CD4-positive, alpha-beta memory T cell (primary cell): ENCODE data around the gene GNG7. TPM values are rescaled to one million over a fixed set of nuclear protein-coding genes. Genes with fewer than 3 reads are reported as not detected.
"Not testable (repeated sequence)": the region's sequence is repeated elsewhere in the genome, so short reads cannot be mapped to it uniquely, and the experiment has no call there.

Experiments
- CTCF ChIA-PET: fragments of 350-600 bp; sonication (Branson Sonifier 250); formaldehyde crosslinking; loops from one replicate; lab custom pipeline; 2021; ENCODE audit warnings: inconsistent platforms; ENCODE audit not compliant: partially characterized antibody; lab: Charles Lee
- POLR2A ChIA-PET: fragments of 350-600 bp; sonication (Branson Sonifier 250); formaldehyde crosslinking; loops from one replicate; lab custom pipeline; 2021; ENCODE audit not compliant: partially characterized antibody; lab: Charles Lee
- DNase-seq, 5 donors: peaks; one replicate each; pipeline versions ENCODE4 v3.0.0 to v3.0.0-alpha.2; 2020 to 2022; ENCODE audit warnings: mixed read lengths in 1 of 5
- H3K27ac ChIP-seq: one replicate; pipeline ENCODE4 v1.7.0; 2013; ENCODE audit warnings: low read depth, low read length
- H3K27me3 ChIP-seq: 2 replicates; pipeline ENCODE4 v1.7.0; 2013; ENCODE audit warnings: mild to moderate bottlenecking, low read length, moderate library complexity; ENCODE audit not compliant: insufficient read depth
- H3K36me3 ChIP-seq: 2 replicates; pipeline ENCODE4 v1.7.0; 2013; ENCODE audit warnings: mild to moderate bottlenecking, low read length, moderate library complexity; ENCODE audit not compliant: insufficient read depth
- H3K4me1 ChIP-seq: 2 replicates; pipeline ENCODE4 v1.7.0; 2013; ENCODE audit warnings: mild to moderate bottlenecking, low read length, moderate library complexity; ENCODE audit not compliant: insufficient read depth
- H3K4me3 ChIP-seq, 2 donors: one replicate each; pipeline ENCODE4 v1.7.0; 2013; ENCODE audit warnings: low read length in 2 of 2, mild to moderate bottlenecking in 1 of 2
- H3K9me3 ChIP-seq, 2 donors: one replicate each; pipeline ENCODE4 v1.7.0; 2013; ENCODE audit warnings: low read length in 2 of 2, control low read depth in 1 of 2; ENCODE audit not compliant: control insufficient read depth in 1 of 2
- H3K27ac Mint-ChIP-seq, 7 donors: one replicate each; pipeline ENCODE4 v1.8.0; 2020 to 2021; ENCODE audit warnings: mixed read lengths in 7 of 7, mild to moderate bottlenecking in 6 of 7, inconsistent platforms in 3 of 7, moderate library complexity in 3 of 7
- H3K27me3 Mint-ChIP-seq, 2 donors: one replicate each; pipeline ENCODE4 v1.8.0; 2020 to 2021; ENCODE audit warnings: mixed read lengths in 2 of 2
- H3K36me3 Mint-ChIP-seq, 2 donors: one replicate each; pipeline ENCODE4 v1.8.0; 2020 to 2021; ENCODE audit warnings: mixed read lengths in 2 of 2, inconsistent platforms in 1 of 2, mild to moderate bottlenecking in 1 of 2
- H3K4me1 Mint-ChIP-seq, 4 donors: one replicate each; pipeline ENCODE4 v1.8.0; 2020 to 2021; ENCODE audit warnings: mixed read lengths in 4 of 4, mild to moderate bottlenecking in 1 of 4
- H3K4me3 Mint-ChIP-seq, 8 donors: one replicate each; pipeline ENCODE4 v1.8.0; 2020 to 2021; ENCODE audit warnings: mixed read lengths in 8 of 8, mild to moderate bottlenecking in 7 of 8, moderate library complexity in 6 of 8, inconsistent platforms in 3 of 8
- H3K9me3 Mint-ChIP-seq, 8 donors: one replicate each; pipeline ENCODE4 v1.8.0; 2020 to 2021; ENCODE audit warnings: mixed read lengths in 8 of 8, mild to moderate bottlenecking in 5 of 8, inconsistent platforms in 3 of 8, moderate library complexity in 1 of 8
- intact Hi-C: fragments of 100-400 bp; cut with micrococcal nuclease; formaldehyde crosslinking; loops from one replicate; pipeline ENCODE4 v1.15.1; 2023
- polyA plus RNA-seq, 2 donors: library from polyadenylated mRNA; unstranded; fragments of 300-500 nt; fragmentation: Illumina TruSeq; gene quantifications; one replicate each; pipeline ENCODE4 v1.2.3, GENCODE V29; 2021
- total RNA-seq, 2 experiments: library from RNA; stranded (reverse); gene quantifications; one replicate each; pipeline ENCODE4 v1.2.3, GENCODE V29; 2021

Gene GNG7
- total and polyA plus RNA-seq, 4 experiments from 2014 or later, result 1.9 to 4.2 (median 3.2) TPM

DNA sequence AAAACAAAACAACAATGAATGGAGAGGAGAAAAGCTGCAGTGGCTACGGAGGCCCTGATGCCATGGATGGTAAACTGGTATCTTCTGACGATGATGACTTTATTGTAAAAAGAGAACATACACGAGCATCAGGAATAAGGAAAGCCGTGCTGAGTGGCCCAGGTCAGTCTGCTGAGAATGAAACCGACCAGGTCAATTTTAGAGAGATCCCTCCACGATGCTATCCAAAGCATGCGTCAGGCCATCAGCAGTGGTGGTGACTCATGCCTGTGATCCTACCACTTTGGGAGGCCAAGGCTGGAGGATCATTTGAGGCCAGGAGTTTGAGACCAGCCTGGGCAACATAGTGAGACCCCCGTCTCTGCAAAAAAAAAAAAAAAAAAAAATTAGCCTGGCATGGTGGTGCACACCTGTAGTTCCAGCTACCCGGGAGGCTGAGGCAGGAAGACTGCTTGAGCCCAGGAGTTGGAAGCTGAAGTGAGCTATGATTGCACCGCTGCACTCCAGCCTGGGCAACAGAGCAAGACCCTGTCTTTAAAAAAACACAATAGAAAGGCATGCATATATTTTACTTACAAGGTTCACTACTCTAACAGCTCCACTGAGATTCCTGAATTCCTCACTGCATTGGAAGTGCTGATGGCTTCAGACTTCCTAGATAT, 164.3 kb downstream of the GNG7 start:
- H3K27ac ChIP-seq, result no peak overlapping the region
- peak overlapping the region in 2 of 7 donors; percentile 63 to 75 for H3K27ac Mint-ChIP-seq
- H3K4me3 Mint-ChIP-seq, result no peak overlapping the region
- H3K4me1 ChIP-seq, result peaks cover 32% of the 10 kb centered on the region
- no peaks in the 10 kb centered on the region for H3K36me3 ChIP-seq
- ChIA-PET POLR2A (interaction anchor here (0.6 to 1.4 kb wide), 5 partner anchors 14 to 62 kb away, joined by 3 to 5 read pairs (median 4); partner anchors contain the start of gene GADD45B), CTCF (interaction anchor here (0.7 kb wide), 2 partner anchors 110 to 327 kb away, joined by 3 read pairs; no protein-coding TSS in a partner anchor)
- no peak overlapping the region for H3K4me3 ChIP-seq
- H3K27me3 ChIP-seq, result no peaks in the 10 kb centered on the region
- DNase-seq, result no peak
- intact Hi-C loops, result no loop called here
- H3K9me3 Mint-ChIP-seq, result no peaks in the 10 kb centered on the region
- H3K36me3 Mint-ChIP-seq, result no peaks in the 10 kb centered on the region
- no peaks in the 10 kb centered on the region for H3K27me3 Mint-ChIP-seq
- no peaks in the 10 kb centered on the region for H3K9me3 ChIP-seq
- H3K4me1 Mint-ChIP-seq, result peaks cover 15 to 42% (median 25%) of the 10 kb centered on the region in 4 donors

DNA sequence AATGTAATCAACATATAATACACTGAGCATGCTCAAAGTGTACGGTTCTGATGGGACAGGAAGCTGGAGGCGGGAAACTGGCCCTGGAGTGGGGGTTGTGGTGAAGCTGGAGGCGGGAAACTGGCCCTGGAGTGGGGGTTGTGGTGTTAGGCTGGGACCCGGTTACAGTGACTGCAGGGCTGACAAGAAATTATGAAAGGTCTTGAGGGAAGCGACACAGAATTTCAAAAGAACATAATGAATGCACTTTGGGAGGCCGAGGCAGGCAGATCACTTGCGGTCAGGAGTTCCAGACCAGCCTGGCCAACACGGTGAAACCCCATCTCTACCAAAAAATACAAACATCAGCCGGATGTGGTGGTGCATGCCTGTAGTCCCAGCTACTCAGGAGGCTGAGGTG, 164.9 kb downstream of the GNG7 start:
- H3K9me3 Mint-ChIP-seq, intact Hi-C loops, H3K4me3 ChIP-seq, DNase-seq, H3K36me3 Mint-ChIP-seq, H3K27ac ChIP-seq, H3K27me3 Mint-ChIP-seq, H3K36me3 ChIP-seq, H3K27me3 ChIP-seq, H3K9me3 ChIP-seq: not testable (repeated sequence)
- CTCF ChIA-PET, result interaction anchor here (1.4 kb wide), 1 partner anchor 62 kb away, joined by 5 read pairs; the partner anchor contains the start of gene GADD45B
- POLR2A ChIA-PET, result interaction anchor here (1.0 to 1.4 kb wide), 4 partner anchors 15 to 61 kb away, joined by 3 to 5 read pairs (median 4); partner anchors contain the start of gene GADD45B
- Mint-ChIP-seq H3K27ac (peak overlapping the region in 3 of 7 donors; percentile 24 to 75 (median 63)), H3K4me1 (peaks cover 15 to 40% (median 25%) of the 10 kb centered on the region in 4 donors), H3K4me3 (peak overlapping the region in 1 of 8 donors; percentile 22)
- H3K4me1 ChIP-seq, result peaks cover 28% of the 10 kb centered on the region

DNA sequence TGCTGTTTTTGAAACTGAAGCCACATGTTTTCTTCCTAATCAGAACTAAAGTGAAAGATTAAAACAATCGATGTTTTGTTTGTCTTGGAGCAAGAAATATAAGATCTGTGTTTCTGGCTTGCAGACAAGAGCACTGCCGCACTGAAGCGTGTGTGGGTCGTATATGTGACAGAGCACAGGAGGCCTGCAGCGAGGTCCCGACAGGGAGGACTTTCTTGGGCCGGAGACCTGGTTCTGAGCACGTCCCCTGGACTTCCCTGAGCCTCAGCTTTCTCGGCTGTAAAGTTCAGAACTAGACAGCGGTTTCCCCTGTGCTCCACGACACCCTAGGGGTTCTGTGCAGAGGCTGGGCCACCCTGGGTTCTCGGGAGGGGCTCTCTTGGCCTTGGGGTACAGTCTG, 166.0 kb downstream of the GNG7 start:
- Mint-ChIP-seq H3K4me3 (peak overlapping the region in 1 of 8 donors; percentile 20), H3K27me3 (no peaks in the 10 kb centered on the region), H3K9me3 (peaks cover 0 to 2% (median 0%) of the 10 kb centered on the region in 8 donors), H3K4me1 (peaks cover 15 to 35% (median 25%) of the 10 kb centered on the region in 4 donors), H3K27ac (peak overlapping the region in 2 of 7 donors; percentile 52 to 75), H3K36me3 (no peaks in the 10 kb centered on the region)
- ChIA-PET POLR2A (interaction anchor here (0.6 kb wide), 1 partner anchor 58 kb away, joined by 3 read pairs; no protein-coding TSS in a partner anchor), CTCF (interaction anchor here (1.4 kb wide), 1 partner anchor 61 kb away, joined by 5 read pairs; the partner anchor contains the start of gene GADD45B)
- H3K9me3 ChIP-seq, result no peaks in the 10 kb centered on the region
- H3K4me3 ChIP-seq, result no peak overlapping the region
- peaks cover 23% of the 10 kb centered on the region for H3K4me1 ChIP-seq
- DNase-seq, result no peak
- no peaks in the 10 kb centered on the region for H3K27me3 ChIP-seq
- H3K27ac ChIP-seq, result no peak overlapping the region
- intact Hi-C loops, result no loop called here
- H3K36me3 ChIP-seq, result no peaks in the 10 kb centered on the region

DNA sequence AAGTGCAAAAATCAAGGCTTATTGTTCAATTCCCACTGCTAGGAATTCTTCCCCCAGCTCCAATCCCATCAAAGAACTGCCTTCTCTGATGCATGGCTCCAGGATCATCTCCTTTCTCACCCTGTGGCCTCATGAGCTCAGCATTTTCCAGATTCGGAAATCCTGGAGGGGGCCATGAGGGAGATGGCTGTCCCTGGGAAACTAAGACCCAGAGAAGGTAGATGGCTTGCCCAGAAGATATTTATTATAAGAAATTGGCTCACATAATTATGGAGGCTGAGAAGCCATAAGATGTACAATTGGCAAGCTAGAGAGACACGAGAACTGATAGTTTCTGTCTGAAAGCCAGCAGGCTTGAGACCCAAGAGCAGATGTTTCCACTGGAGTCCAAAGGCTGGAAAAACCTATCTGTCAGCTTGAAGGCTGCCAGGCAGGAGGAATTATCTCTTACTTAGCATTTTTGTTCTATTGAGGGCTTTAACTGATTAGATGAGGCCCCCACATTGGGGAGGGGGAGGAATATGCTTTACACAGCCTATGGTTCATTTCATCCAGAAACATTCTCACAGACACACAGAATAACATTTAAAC, 168.0 kb downstream of the GNG7 start:
- no peak for DNase-seq
- H3K27ac ChIP-seq, result no peak overlapping the region
- no peaks in the 10 kb centered on the region for H3K36me3 ChIP-seq
- peak overlapping the region in 1 of 8 donors; percentile 25 for H3K4me3 Mint-ChIP-seq
- ChIA-PET POLR2A (interaction anchor here (1.5 to 2.5 kb wide), 4 partner anchors 9 to 58 kb away, joined by 6 to 26 read pairs (median 7); partner anchors contain the start of gene GADD45B), CTCF (interaction anchor here (1.4 kb wide), 1 partner anchor 9 kb away, joined by 6 read pairs; no protein-coding TSS in a partner anchor)
- H3K4me3 ChIP-seq, result no peak overlapping the region
- intact Hi-C loops, result no loop called here
- H3K27me3 Mint-ChIP-seq, result no peaks in the 10 kb centered on the region
- H3K9me3 ChIP-seq, result no peaks in the 10 kb centered on the region
- peaks cover 23% of the 10 kb centered on the region for H3K4me1 ChIP-seq
- no peaks in the 10 kb centered on the region for H3K36me3 Mint-ChIP-seq
- H3K27ac Mint-ChIP-seq, result peak overlapping the region in 4 of 7 donors; percentile 37 to 84 (median 60)
- no peaks in the 10 kb centered on the region for H3K27me3 ChIP-seq
- H3K4me1 Mint-ChIP-seq, result peaks cover 15 to 35% (median 25%) of the 10 kb centered on the region in 4 donors
- H3K9me3 Mint-ChIP-seq, result peaks cover 0 to 2% (median 0%) of the 10 kb centered on the region in 8 donors

DNA sequence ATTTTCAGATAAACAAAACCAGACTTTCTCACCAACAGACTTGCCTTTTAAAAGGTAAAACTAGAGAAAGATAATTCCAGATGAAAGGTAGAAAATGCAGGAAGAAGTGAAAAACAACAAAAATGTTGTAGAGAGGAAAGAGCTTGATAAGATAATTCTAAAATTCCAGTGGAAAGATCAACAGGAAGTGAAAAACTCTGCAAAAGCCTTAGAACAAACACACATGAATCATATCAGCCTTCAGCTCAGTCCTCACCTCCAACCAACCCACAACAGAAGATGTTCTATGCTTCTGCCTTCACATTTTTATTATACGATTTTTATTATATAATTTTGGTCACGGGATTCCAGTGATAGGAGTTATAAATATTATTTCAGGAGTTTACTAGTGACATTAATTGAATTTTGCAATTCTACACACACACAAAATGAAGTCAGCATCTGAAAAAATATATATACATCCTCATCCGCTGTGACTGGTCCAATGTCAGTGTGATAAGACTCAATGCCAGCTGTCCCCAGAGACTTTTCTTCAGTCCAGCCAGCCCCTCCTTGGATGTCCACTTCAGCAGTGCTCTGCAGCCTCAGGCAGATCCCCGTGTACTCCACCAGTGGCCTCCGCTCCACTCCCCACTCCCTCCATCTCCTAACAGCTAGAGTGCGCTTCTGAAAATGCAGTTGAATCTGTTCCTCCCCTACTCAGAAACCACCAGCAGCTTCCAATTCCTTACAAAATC, 168.6 kb downstream of the GNG7 start:
- intact Hi-C loops, result no loop called here
- Histone ChIP-seq H3K9me3 (no peaks in the 10 kb centered on the region), H3K4me3 (no peak overlapping the region), H3K27me3 (no peaks in the 10 kb centered on the region), H3K36me3 (no peaks in the 10 kb centered on the region), H3K27ac (no peak overlapping the region), H3K4me1 (peaks cover 23% of the 10 kb centered on the region)
- peak overlapping the region in 3 of 8 donors; percentile 25 to 54 (median 35) for H3K4me3 Mint-ChIP-seq
- no peaks in the 10 kb centered on the region for H3K36me3 Mint-ChIP-seq
- CTCF ChIA-PET, result interaction anchor here (0.7 to 1.5 kb wide), 3 partner anchors 9 to 77 kb away, joined by 3 to 6 read pairs (median 5); no protein-coding TSS in a partner anchor
- POLR2A ChIA-PET, result interaction anchor here (1.5 to 2.5 kb wide), 4 partner anchors 10 to 58 kb away, joined by 6 to 26 read pairs (median 7); partner anchors contain the start of gene GADD45B
- H3K9me3 Mint-ChIP-seq, result peaks cover 0 to 2% (median 0%) of the 10 kb centered on the region in 8 donors
- H3K4me1 Mint-ChIP-seq, result peaks cover 15 to 35% (median 25%) of the 10 kb centered on the region in 4 donors
- H3K27me3 Mint-ChIP-seq, result no peaks in the 10 kb centered on the region
- DNase-seq, result no peak
- peak overlapping the region; percentile 21 to 84 (median 74) for H3K27ac Mint-ChIP-seq

DNA sequence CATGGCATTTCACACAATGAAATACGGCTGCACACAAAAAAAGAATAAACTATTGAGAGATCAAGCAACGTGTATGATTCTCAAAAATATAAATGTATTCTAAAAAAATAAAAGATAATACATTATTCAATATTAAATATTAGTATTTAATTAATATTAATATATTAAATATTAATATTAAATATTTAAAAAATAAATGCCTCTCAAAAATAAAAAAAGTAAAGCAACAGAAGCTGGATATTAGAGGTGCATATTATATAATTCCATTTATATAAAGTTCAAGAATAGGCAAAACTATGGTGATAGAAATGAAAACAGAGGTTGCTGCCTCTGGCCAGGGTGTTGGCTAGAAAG, 169.4 kb downstream of the GNG7 start:
- no peak for DNase-seq
- no peak overlapping the region for H3K4me3 Mint-ChIP-seq
- CTCF ChIA-PET, result interaction anchor here (0.7 to 1.5 kb wide), 2 partner anchors 55 to 78 kb away, joined by 3 to 5 read pairs; no protein-coding TSS in a partner anchor
- POLR2A ChIA-PET, result interaction anchor here (2.1 to 2.5 kb wide), 3 partner anchors 10 to 57 kb away, joined by 6 to 26 read pairs (median 8); partner anchors contain the start of gene GADD45B
- H3K4me1 ChIP-seq, result peaks cover 23% of the 10 kb centered on the region
- H3K36me3 ChIP-seq, result no peaks in the 10 kb centered on the region
- intact Hi-C loops, result no loop called here
- no peak overlapping the region for H3K27ac ChIP-seq
- H3K9me3 Mint-ChIP-seq, result peaks cover 0 to 2% (median 0%) of the 10 kb centered on the region in 8 donors
- H3K4me3 ChIP-seq, result no peak overlapping the region
- H3K27me3 ChIP-seq, result no peaks in the 10 kb centered on the region
- no peak overlapping the region for H3K27ac Mint-ChIP-seq
- H3K4me1 Mint-ChIP-seq, result peaks cover 15 to 31% (median 23%) of the 10 kb centered on the region in 4 donors
- no peaks in the 10 kb centered on the region for H3K27me3 Mint-ChIP-seq
- no peaks in the 10 kb centered on the region for H3K9me3 ChIP-seq
- H3K36me3 Mint-ChIP-seq, result no peaks in the 10 kb centered on the region
